HepG2 (cell line): Measurements from ENCODE around the gene TPD52L2. TPM values are rescaled to one million over a fixed set of nuclear protein-coding genes. Genes with fewer than 3 reads are reported as not detected.

Experiments
- AGO2 ChIP-seq: fragments of 200-400 bp; formaldehyde crosslinking; optimal IDR thresholded peaks from 2 replicates; pipeline ENCODE3; 2017; ENCODE audit warnings: mild to moderate bottlenecking, low read depth, low read length, moderate library complexity
- ATAD3A ChIP-seq: sonication (generic); formaldehyde crosslinking; IDR thresholded peaks from 2 replicates; pipeline ENCODE4 v1.4.0; 2020; ENCODE audit warnings: missing genetic modification reagents
- CENPX ChIP-seq: sonication (generic); formaldehyde crosslinking; IDR thresholded peaks from 2 replicates; pipeline ENCODE4 v1.9.0; 2021; ENCODE audit warnings: mild to moderate bottlenecking, missing genetic modification reagents, moderate library complexity
- FOXP1 ChIP-seq, 2 experiments: fragments of 450-650 bp in 1 of 2; IDR thresholded peaks; 2 replicates each; pipeline ENCODE4 v1.6.1; 2017 to 2018; ENCODE audit warnings: antibody characterized with exemption in 1 of 2
- HINFP ChIP-seq: sonication (generic); formaldehyde crosslinking; IDR thresholded peaks from 2 replicates; pipeline ENCODE4 v1.4.0; 2020; ENCODE audit warnings: low read depth, mild to moderate bottlenecking, missing genetic modification reagents
- HOXA5 ChIP-seq: sonication (generic); formaldehyde crosslinking; IDR thresholded peaks from 2 replicates; pipeline ENCODE4 v1.4.0; 2020; ENCODE audit warnings: missing genetic modification reagents
- KDM3A ChIP-seq: IDR thresholded peaks from 2 replicates; pipeline ENCODE4 v1.6.1; 2018; ENCODE audit warnings: low read depth, missing compliant biosample characterization
- NR2C2 ChIP-seq: sonication (generic); formaldehyde crosslinking; IDR thresholded peaks from 2 replicates; pipeline ENCODE4 v1.4.0; 2020; ENCODE audit warnings: missing genetic modification reagents, mild to moderate bottlenecking, moderate library complexity, borderline replicate concordance
- PAX8 ChIP-seq: sonication (generic); formaldehyde crosslinking; IDR thresholded peaks from 2 replicates; pipeline ENCODE4 v1.8.0; 2022; ENCODE audit warnings: mild to moderate bottlenecking, missing genetic modification reagents, borderline replicate concordance
- RBM22 ChIP-seq: fragments of 200-400 bp; formaldehyde crosslinking; optimal IDR thresholded peaks from 2 replicates; pipeline ENCODE3; 2017; ENCODE audit warnings: mild to moderate bottlenecking, low read length, moderate library complexity
- SIN3A ChIP-seq: IDR thresholded peaks from 2 replicates; pipeline ENCODE4 v1.6.1; 2011; ENCODE audit warnings: low read depth, mild to moderate bottlenecking, control low read depth, low read length, borderline replicate concordance
- SMARCE1 ChIP-seq: fragments of 450-650 bp; IDR thresholded peaks from 2 replicates; pipeline ENCODE4 v1.6.1; 2017; ENCODE audit warnings: borderline replicate concordance
- THYN1 ChIP-seq: sonication (generic); formaldehyde crosslinking; IDR thresholded peaks from 2 replicates; pipeline ENCODE4 v1.8.1; 2023; ENCODE audit warnings: low read depth, mild to moderate bottlenecking, moderate library complexity, missing genetic modification reagents, borderline replicate concordance
- YEATS4 ChIP-seq: sonication (generic); formaldehyde crosslinking; IDR thresholded peaks from 2 replicates; pipeline ENCODE4 v1.4.0; 2020; ENCODE audit warnings: missing genetic modification reagents, borderline replicate concordance
- ZNF10 ChIP-seq: sonication (generic); formaldehyde crosslinking; IDR thresholded peaks from 2 replicates; pipeline ENCODE4 v1.4.0; 2020; ENCODE audit warnings: mild to moderate bottlenecking, low read depth, missing genetic modification reagents, borderline replicate concordance
- ZNF251 ChIP-seq: sonication (generic); formaldehyde crosslinking; IDR thresholded peaks from 2 replicates; pipeline ENCODE4 v1.9.0; 2021; ENCODE audit warnings: mild to moderate bottlenecking, missing genetic modification reagents
- ZNF282 ChIP-seq: fragments of 450-650 bp; IDR thresholded peaks from 2 replicates; pipeline ENCODE4 v1.6.1; 2018; ENCODE audit not compliant: partially characterized antibody
- ZNF468 ChIP-seq: sonication (generic); formaldehyde crosslinking; IDR thresholded peaks from 2 replicates; pipeline ENCODE4 v1.8.0; 2022; ENCODE audit warnings: mild to moderate bottlenecking, moderate library complexity, missing genetic modification reagents
- ZNF776 ChIP-seq: sonication (generic); formaldehyde crosslinking; IDR thresholded peaks from 2 replicates; pipeline ENCODE4 v1.4.0; 2020; ENCODE audit warnings: mild to moderate bottlenecking, missing genetic modification reagents
- polyA plus RNA-seq, 8 experiments: library from polyadenylated mRNA; depleted of rRNA in 3 of 8; stranded (reverse) in 7 of 8; unstranded in 1 of 8; fragments of >200 nt; fragmentation: Illumina TruSeq in 4 of 8; extraction: Trizol in 4 of 8; gene quantifications; 2 replicates each; pipeline versions ENCODE4 v1.2.1 to v1.2.3, GENCODE V29; 2011 to 2016; ENCODE audit warnings: low read depth in 4 of 8, missing spikeins in 1 of 8, mixed read lengths in 1 of 8; ENCODE audit not compliant: insufficient read depth in 1 of 8
- total RNA-seq, 5 experiments: library from RNA; depleted of rRNA; stranded (reverse); fragments of >200 nt; fragmentation: Illumina TruSeq; extraction: Trizol; gene quantifications; 2 replicates each; pipeline ENCODE4 v1.2.3, GENCODE V29; 2016; ENCODE audit warnings: low read depth in 1 of 5
- TF ChIP-seq, protein P1 (sequence below): sonication (generic); formaldehyde crosslinking; IDR thresholded peaks from 2 replicates; pipeline ENCODE4 v1.8.1; 2022; ENCODE audit warnings: low read depth, mild to moderate bottlenecking, missing genetic modification reagents
- TF ChIP-seq, protein P2 (sequence below): sonication (generic); formaldehyde crosslinking; IDR thresholded peaks from 2 replicates; pipeline ENCODE4 v1.4.0; 2020; ENCODE audit warnings: missing genetic modification reagents, borderline replicate concordance
- TF ChIP-seq, protein P3 (sequence below): sonication (generic); formaldehyde crosslinking; IDR thresholded peaks from 2 replicates; pipeline ENCODE4 v1.5.0; 2020; ENCODE audit warnings: mild to moderate bottlenecking, low read depth, missing genetic modification reagents, borderline replicate concordance

The TPD52L2 gene
- total and polyA plus RNA-seq, 2 of the 13 experiments (the other 11 are each of a cell fraction or from before 2014, with no cell fraction given) = 156 to 184 TPM

GRCh38 chr20:63896264-63897105 is 31.4 kb downstream of the TPD52L2 start (continued):
- TF ChIP-seq HINFP (CRISPR knock-in tag) (no peak), KDM3A (0 out of 2 replicates have a peak, but pooled peaks have one; percentile 51), AGO2 (no peak), ZNF468 (no peak), RBM22 (peak; percentile 32), YEATS4 (peak; percentile 85), THYN1 (CRISPR knock-in tag) (0 out of 2 replicates have a peak, but pooled peaks have one; percentile 80), ATAD3A (CRISPR knock-in tag) (0 out of 2 replicates have a peak, but pooled peaks have one; percentile 73), NR2C2 (CRISPR knock-in tag) (peak; percentile 97), ZNF282 (no peak), SIN3A (peak; percentile 96), CENPX (no peak), HOXA5 (CRISPR knock-in tag) (peak; percentile 26), PAX8 (CRISPR knock-in tag) (no peak; the same call in 1 of the 2 replicates), SMARCE1 (no peak), ZNF251 (peak; percentile 85; the same call in 1 of the 2 replicates), FOXP1 (IDR thresholded peaks at IDR 0.05) (peak; percentile 56), FOXP1 (CRISPR knock-in tag; IDR thresholded peaks at IDR 0.05) (peak; percentile 88), ZNF776 (CRISPR knock-in tag) (no peak), ZNF10 (no peak)
- TF ChIP-seq, protein P1, sequence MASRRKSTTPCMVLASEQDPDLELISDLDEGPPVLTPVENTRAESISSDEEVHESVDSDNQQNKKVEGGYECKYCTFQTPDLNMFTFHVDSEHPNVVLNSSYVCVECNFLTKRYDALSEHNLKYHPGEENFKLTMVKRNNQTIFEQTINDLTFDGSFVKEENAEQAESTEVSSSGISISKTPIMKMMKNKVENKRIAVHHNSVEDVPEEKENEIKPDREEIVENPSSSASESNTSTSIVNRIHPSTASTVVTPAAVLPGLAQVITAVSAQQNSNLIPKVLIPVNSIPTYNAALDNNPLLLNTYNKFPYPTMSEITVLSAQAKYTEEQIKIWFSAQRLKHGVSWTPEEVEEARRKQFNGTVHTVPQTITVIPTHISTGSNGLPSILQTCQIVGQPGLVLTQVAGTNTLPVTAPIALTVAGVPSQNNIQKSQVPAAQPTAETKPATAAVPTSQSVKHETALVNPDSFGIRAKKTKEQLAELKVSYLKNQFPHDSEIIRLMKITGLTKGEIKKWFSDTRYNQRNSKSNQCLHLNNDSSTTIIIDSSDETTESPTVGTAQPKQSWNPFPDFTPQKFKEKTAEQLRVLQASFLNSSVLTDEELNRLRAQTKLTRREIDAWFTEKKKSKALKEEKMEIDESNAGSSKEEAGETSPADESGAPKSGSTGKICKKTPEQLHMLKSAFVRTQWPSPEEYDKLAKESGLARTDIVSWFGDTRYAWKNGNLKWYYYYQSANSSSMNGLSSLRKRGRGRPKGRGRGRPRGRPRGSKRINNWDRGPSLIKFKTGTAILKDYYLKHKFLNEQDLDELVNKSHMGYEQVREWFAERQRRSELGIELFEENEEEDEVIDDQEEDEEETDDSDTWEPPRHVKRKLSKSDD = peak; percentile 77; the same call in 1 of the 2 replicates
- TF ChIP-seq, protein P2, sequence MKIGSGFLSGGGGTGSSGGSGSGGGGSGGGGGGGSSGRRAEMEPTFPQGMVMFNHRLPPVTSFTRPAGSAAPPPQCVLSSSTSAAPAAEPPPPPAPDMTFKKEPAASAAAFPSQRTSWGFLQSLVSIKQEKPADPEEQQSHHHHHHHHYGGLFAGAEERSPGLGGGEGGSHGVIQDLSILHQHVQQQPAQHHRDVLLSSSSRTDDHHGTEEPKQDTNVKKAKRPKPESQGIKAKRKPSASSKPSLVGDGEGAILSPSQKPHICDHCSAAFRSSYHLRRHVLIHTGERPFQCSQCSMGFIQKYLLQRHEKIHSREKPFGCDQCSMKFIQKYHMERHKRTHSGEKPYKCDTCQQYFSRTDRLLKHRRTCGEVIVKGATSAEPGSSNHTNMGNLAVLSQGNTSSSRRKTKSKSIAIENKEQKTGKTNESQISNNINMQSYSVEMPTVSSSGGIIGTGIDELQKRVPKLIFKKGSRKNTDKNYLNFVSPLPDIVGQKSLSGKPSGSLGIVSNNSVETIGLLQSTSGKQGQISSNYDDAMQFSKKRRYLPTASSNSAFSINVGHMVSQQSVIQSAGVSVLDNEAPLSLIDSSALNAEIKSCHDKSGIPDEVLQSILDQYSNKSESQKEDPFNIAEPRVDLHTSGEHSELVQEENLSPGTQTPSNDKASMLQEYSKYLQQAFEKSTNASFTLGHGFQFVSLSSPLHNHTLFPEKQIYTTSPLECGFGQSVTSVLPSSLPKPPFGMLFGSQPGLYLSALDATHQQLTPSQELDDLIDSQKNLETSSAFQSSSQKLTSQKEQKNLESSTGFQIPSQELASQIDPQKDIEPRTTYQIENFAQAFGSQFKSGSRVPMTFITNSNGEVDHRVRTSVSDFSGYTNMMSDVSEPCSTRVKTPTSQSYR (CRISPR knock-in tag) = peak; percentile 41; the same call in 1 of the 2 replicates
- TF ChIP-seq, protein P3, sequence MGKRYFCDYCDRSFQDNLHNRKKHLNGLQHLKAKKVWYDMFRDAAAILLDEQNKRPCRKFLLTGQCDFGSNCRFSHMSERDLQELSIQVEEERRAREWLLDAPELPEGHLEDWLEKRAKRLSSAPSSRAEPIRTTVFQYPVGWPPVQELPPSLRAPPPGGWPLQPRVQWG = no peak
